ENCODE measurements around the gene DNAJB12. TPM values are rescaled to one million over a fixed set of nuclear protein-coding genes. Genes with fewer than 3 reads are reported as not detected.
A peak's percentile ranks its signal among the peaks of the same experiment; 100 is the strongest.
"Not testable (repeated sequence)": the region's sequence is repeated elsewhere in the genome, so short reads cannot be mapped to it uniquely, and the experiment has no call there.

The DNAJB12 gene
- total RNA-seq, 1 experiment from 2014 or later: 25.8 TPM

GRCh38 chr10:72354356-72355213 is at the start of gene DNAJB12 (continued):
- TF ChIP-seq RAD21 (IDR thresholded peaks at IDR 0.05; ENCODE audit: low read depth): no peak
- peak; percentile 53 for TF ChIP-seq TCF7L2 (IDR thresholded peaks at IDR 0.05; ENCODE audit: borderline replicate concordance, extremely low read depth, insufficient read depth, insufficient read length)
- peak; percentile 97 for TF ChIP-seq SRF (IDR thresholded peaks at IDR 0.05; ENCODE audit: low read depth)
- no peak for TF ChIP-seq EZH2phosphoT487 (IDR thresholded peaks at IDR 0.05; ENCODE audit: borderline replicate concordance)
- no peak; the same call in 1 of the 2 replicates for TF ChIP-seq CEBPB (IDR thresholded peaks at IDR 0.05; ENCODE audit: low read depth)
- TF ChIP-seq POLR2A (IDR thresholded peaks at IDR 0.05; ENCODE audit: borderline replicate concordance, extremely low read depth, insufficient read depth, insufficient read length): peak; percentile 57
- no peak; the same call in none of the 2 replicates for TF ChIP-seq ZFX (IDR thresholded peaks at IDR 0.05)

GRCh38 chr10:72395581-72395980 is 40.9 kb upstream of the DNAJB12 start:
- H3K27ac ChIP-seq (ENCODE audit: low read depth, low read length); H3K4me3 ChIP-seq (replicated peaks in 1 of 2; ENCODE audit: low read depth in 1 of 2, low read length in 2 of 2); H3K9me3 ChIP-seq (ENCODE audit: control insufficient read depth in 1 of 2, insufficient read depth in 1 of 2, low read depth in 1 of 2, low read length in 2 of 2); intact Hi-C loops (cut with micrococcal nuclease); H3K4me1 ChIP-seq (ENCODE audit: control insufficient read depth in 1 of 2, insufficient read depth in 2 of 2, low read length in 2 of 2); H3K9ac ChIP-seq (ENCODE audit: low read length); H3K36me3 ChIP-seq (ENCODE audit: control insufficient read depth in 1 of 2, insufficient read depth in 2 of 2, low read length in 2 of 2); H3K79me2 ChIP-seq (ENCODE audit: insufficient read depth, low read length); H2AFZ ChIP-seq (ENCODE audit: low read depth, low read length, poor library complexity, severe bottlenecking); BruUV-seq (replicated peaks); H3K27me3 ChIP-seq (ENCODE audit: insufficient read depth, low read length); DNase-seq (ENCODE audit: low read depth, low spot score); H3K9me2 ChIP-seq (ENCODE audit: insufficient read depth); ATAC-seq; H4K20me1 ChIP-seq (ENCODE audit: insufficient read depth); CTCF ChIA-PET; RAD21 ChIA-PET (ENCODE audit: low non-redundant PET in 1 of 2, low total read pairs in 2 of 2, uncharacterized antibody in 2 of 2, unreplicated experiment in 2 of 2); H3K4me2 ChIP-seq (ENCODE audit: low read length); POLR2A ChIA-PET: not testable (repeated sequence)

GRCh38 chr10:72392571-72392970 is 37.9 kb upstream of the DNAJB12 start:
- POLR2A ChIA-PET: no interaction called here
- H3K9me2 ChIP-seq (ENCODE audit: insufficient read depth): no peaks in the 10 kb centered on the region
- H3K4me3 ChIP-seq (replicated peaks in 1 of 2; ENCODE audit: low read depth in 1 of 2, low read length in 2 of 2): no peak overlapping the region
- ATAC-seq (no peak), DNase-seq (ENCODE audit: low read depth, low spot score) (no peak)
- no peaks in the 10 kb centered on the region for H3K79me2 ChIP-seq (ENCODE audit: insufficient read depth, low read length)
- H3K4me2 ChIP-seq (ENCODE audit: low read length): no peak overlapping the region
- H3K27ac ChIP-seq (ENCODE audit: low read depth, low read length): no peak overlapping the region
- H3K36me3 ChIP-seq (ENCODE audit: control insufficient read depth in 1 of 2, insufficient read depth in 2 of 2, low read length in 2 of 2): no peaks in the 10 kb centered on the region
- no peaks in the 10 kb centered on the region for H3K9me3 ChIP-seq (ENCODE audit: control insufficient read depth in 1 of 2, insufficient read depth in 1 of 2, low read depth in 1 of 2, low read length in 2 of 2)
- H3K4me1 ChIP-seq (ENCODE audit: control insufficient read depth in 1 of 2, insufficient read depth in 2 of 2, low read length in 2 of 2): no peaks in the 10 kb centered on the region
- CTCF ChIA-PET: no interaction called here
- no peaks in the 10 kb centered on the region for H3K27me3 ChIP-seq (ENCODE audit: insufficient read depth, low read length)
- H3K9ac ChIP-seq (ENCODE audit: low read length): no peak overlapping the region
- H4K20me1 ChIP-seq (ENCODE audit: insufficient read depth): no peaks in the 10 kb centered on the region
- H2AFZ ChIP-seq (ENCODE audit: low read depth, low read length, poor library complexity, severe bottlenecking): no peak overlapping the region
- intact Hi-C loops (cut with micrococcal nuclease): no loop called here
- no TSS peak for BruUV-seq (replicated peaks)
- no peak for TF ChIP-seq JUND (IDR thresholded peaks at IDR 0.05)
- no peak for TF ChIP-seq ATF3 (IDR thresholded peaks at IDR 0.05)
- TF ChIP-seq FOSL1 (IDR thresholded peaks at IDR 0.05; ENCODE audit: low read depth): no peak
- no peak for TF ChIP-seq ZFX (IDR thresholded peaks at IDR 0.05)
- no peak for TF ChIP-seq ZBTB33 (IDR thresholded peaks at IDR 0.05; ENCODE audit: extremely low read depth, insufficient replicate concordance, low read length)
- TF ChIP-seq POLR2AphosphoS5 (IDR thresholded peaks at IDR 0.05; ENCODE audit: low read depth, low read length): no peak
- TF ChIP-seq TCF7L2 (IDR thresholded peaks at IDR 0.05; ENCODE audit: borderline replicate concordance, extremely low read depth, insufficient read depth, insufficient read length): no peak
- no peak for TF ChIP-seq MAX (IDR thresholded peaks at IDR 0.05)
- RAD21 ChIA-PET (ENCODE audit: low non-redundant PET in 1 of 2, low total read pairs in 2 of 2, uncharacterized antibody in 2 of 2, unreplicated experiment in 2 of 2): no interaction called here

All from HCT116 (cell line).